Activated T-cell treated with anti-CD3 and anti-CD28 coated beads, Interleukin-2, amount 50 U/mL, for 72 hours (primary cell): ENCODE data around the gene IFT81. TPM values are rescaled to one million over a fixed set of nuclear protein-coding genes. Genes with fewer than 3 reads are reported as not detected.
"Not testable (repeated sequence)": the region's sequence is repeated elsewhere in the genome, so short reads cannot be mapped to it uniquely, and the experiment has no call there.

Source experiments
- ATAC-seq, 2 donors: fragments of 150-1000 bp; cut with Tn5 transposase; replicated peaks in 1 of 2; 2 replicates each; pipeline ENCODE4 v1.10.0; 2021; ENCODE audit warnings: moderate library complexity in 2 of 2, mild to moderate bottlenecking in 1 of 2
- DNase-seq, 2 donors: peaks; one replicate each; pipeline ENCODE4 v3.0.0; 2021 to 2022; ENCODE audit warnings: mixed read lengths in 1 of 2
- H3K27ac Mint-ChIP-seq: one replicate; pipeline ENCODE4 v1.8.0; 2022; ENCODE audit warnings: mild to moderate bottlenecking, moderate library complexity, mixed read lengths
- H3K27me3 Mint-ChIP-seq: one replicate; pipeline ENCODE4 v1.8.0; 2022; ENCODE audit warnings: low read depth, mixed read lengths
- H3K36me3 Mint-ChIP-seq, 2 donors: one replicate each; pipeline ENCODE4 v1.8.0; 2022; ENCODE audit warnings: mixed read lengths in 2 of 2, mild to moderate bottlenecking in 1 of 2; ENCODE audit not compliant: insufficient read depth in 2 of 2
- H3K4me1 Mint-ChIP-seq: one replicate; pipeline ENCODE4 v1.8.0; 2022; ENCODE audit warnings: low read depth, mixed read lengths
- H3K4me3 Mint-ChIP-seq, 2 donors: one replicate each; pipeline ENCODE4 v1.8.0; 2022; ENCODE audit warnings: mild to moderate bottlenecking in 2 of 2, mixed read lengths in 2 of 2, moderate library complexity in 2 of 2
- H3K9me3 Mint-ChIP-seq, 2 donors: one replicate each; pipeline ENCODE4 v1.8.0; 2022; ENCODE audit warnings: mixed read lengths in 2 of 2
- total RNA-seq, 2 donors: library from RNA; stranded (reverse); gene quantifications; one replicate each; pipeline ENCODE4 v1.2.3, GENCODE V29; 2022

IFT81 gene
- total RNA-seq, 2 donors from 2014 or later, result 1.3 to 1.4 TPM

DNA sequence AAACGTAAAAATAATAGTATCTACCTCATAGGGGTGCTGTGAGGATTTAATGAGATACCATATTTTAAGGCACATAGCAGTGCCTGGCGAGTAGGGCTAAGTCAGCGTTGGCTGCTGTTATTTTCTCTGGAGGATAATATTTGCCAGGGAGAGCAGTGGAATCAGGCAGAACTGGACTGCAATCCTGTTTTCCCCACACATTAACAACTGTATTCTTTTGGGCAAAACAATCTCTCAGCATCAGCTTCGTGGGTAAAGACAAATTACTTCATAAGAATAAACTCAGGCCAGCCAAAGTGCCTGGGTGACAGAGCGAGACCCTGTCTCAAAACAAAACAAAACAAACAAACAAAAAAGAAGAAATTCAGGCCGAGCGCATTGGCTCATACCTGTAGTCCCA, 127.2 kb downstream of the IFT81 start:
- no peak overlapping the region for H3K4me3 Mint-ChIP-seq
- no peaks in the 10 kb centered on the region for H3K9me3 Mint-ChIP-seq
- H3K36me3 Mint-ChIP-seq, result no peaks in the 10 kb centered on the region
- no peak overlapping the region for H3K27ac Mint-ChIP-seq
- H3K4me1 Mint-ChIP-seq, result no peaks in the 10 kb centered on the region
- no peak for DNase-seq
- H3K27me3 Mint-ChIP-seq, result no peaks in the 10 kb centered on the region
- ATAC-seq, result no peak

DNA sequence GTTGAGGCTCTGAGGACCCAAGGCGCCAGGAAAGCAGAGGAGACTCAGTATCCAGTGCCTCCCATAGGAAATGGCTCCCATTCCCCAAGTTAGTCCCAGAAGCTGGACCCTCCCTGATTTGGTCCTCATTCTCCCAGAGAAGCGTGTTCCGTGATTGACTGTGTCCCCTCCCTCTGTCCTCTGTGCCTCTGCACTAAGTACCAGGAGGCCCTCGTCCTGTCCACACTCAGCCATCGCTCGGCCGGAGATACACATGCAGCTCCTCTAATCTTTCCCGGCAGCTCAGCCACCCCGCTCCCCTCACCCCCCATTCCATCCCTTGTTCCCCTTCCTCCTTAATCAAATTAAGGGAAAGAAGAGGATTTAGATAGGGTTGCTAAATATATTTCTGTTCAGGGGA, 128.6 kb downstream of the IFT81 start:
- DNase-seq, result no peak
- no peaks in the 10 kb centered on the region for H3K36me3 Mint-ChIP-seq
- H3K9me3 Mint-ChIP-seq, result no peaks in the 10 kb centered on the region
- H3K27me3 Mint-ChIP-seq, result no peaks in the 10 kb centered on the region
- H3K27ac Mint-ChIP-seq, result no peak overlapping the region
- no peak overlapping the region for H3K4me3 Mint-ChIP-seq
- H3K4me1 Mint-ChIP-seq, result no peaks in the 10 kb centered on the region
- no peak for ATAC-seq

DNA sequence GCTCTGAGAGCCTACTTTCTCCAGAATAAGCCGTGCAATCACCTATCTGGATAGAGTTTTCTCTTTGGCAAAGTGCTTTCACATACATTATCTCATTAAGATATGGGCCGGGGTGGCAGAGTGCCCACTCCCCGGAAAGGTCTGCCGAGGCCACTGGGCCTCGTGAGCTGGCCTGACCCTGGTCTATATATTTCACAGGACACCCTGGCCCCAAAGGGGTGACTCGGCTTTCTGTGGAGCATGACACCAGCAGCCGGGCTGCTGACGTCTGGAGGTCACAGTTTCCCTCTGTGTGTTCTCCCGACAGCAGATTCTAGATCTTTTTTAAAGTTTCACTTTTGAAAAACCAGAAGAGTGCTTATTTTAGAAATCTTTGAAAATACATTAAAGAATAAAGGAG, 129.0 kb downstream of the IFT81 start:
- no peaks in the 10 kb centered on the region for H3K4me1 Mint-ChIP-seq
- no peak for DNase-seq
- no peak overlapping the region for H3K27ac Mint-ChIP-seq
- H3K9me3 Mint-ChIP-seq, result no peaks in the 10 kb centered on the region
- no peak for ATAC-seq
- H3K36me3 Mint-ChIP-seq, result no peaks in the 10 kb centered on the region
- no peaks in the 10 kb centered on the region for H3K27me3 Mint-ChIP-seq
- H3K4me3 Mint-ChIP-seq, result no peak overlapping the region

DNA sequence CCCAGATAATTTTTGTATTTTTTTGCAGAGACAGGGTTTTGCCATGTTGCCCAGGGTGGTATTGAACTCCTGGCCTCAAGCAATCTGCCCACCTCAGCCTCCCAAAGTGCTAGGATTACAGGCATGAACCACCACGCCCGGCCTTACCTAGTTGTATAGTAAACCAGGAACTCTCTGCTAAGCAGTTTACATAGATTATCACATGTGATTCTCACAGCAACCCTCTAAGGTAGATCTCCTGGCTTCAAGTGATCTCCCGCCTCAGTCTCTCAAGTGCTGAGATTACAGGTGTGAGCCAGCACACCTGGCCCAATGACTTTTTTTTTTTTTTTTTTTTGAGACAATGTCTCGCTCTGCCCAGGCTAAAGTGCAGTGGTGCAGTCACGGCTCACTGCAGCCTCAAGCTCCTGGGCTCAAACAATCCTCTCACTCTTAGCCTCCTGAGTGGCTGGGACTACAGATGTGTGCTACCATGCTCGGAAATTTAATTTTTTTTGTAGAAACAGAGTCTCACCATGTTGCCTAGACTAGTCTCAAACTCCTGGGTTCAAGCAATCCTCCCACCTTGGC, 130.9 kb downstream of the IFT81 start:
- Mint-ChIP-seq H3K27me3 (no peaks in the 10 kb centered on the region), H3K4me1 (no peaks in the 10 kb centered on the region), H3K9me3 (no peaks in the 10 kb centered on the region), H3K27ac (no peak overlapping the region), H3K36me3 (no peaks in the 10 kb centered on the region), H3K4me3 (no peak overlapping the region)
- DNase-seq (no peak), ATAC-seq (no peak)

DNA sequence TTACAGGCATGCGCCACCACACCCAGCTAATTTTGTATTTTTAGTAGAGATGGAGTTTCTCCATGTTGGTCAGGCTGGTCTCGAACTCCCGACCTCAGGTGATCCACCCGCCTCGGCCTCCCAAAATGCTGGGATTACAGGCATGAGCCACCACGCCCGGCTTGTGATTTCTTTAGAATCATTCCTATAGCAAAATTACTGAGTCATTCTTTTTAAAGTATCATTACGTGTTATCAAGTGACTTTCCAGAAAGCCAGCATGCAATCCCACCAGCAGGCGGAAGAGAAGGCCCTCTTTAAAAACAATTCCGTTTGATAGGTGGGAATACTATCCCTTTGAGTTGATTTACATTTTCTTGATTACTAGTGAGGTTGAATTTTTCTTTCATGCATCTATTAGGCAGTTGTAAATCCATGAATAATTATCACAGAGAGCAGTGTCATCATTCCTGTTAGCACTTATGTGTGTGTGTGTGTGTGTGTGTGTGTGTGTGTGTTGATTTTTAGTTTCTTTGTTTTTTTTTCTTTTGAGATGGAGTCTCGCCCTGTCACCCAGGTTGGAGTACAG, 131.8 kb downstream of the IFT81 start:
- not testable (repeated sequence) for H3K36me3 Mint-ChIP-seq, H3K4me3 Mint-ChIP-seq, H3K4me1 Mint-ChIP-seq, H3K27me3 Mint-ChIP-seq, DNase-seq, H3K27ac Mint-ChIP-seq, H3K9me3 Mint-ChIP-seq, ATAC-seq

DNA sequence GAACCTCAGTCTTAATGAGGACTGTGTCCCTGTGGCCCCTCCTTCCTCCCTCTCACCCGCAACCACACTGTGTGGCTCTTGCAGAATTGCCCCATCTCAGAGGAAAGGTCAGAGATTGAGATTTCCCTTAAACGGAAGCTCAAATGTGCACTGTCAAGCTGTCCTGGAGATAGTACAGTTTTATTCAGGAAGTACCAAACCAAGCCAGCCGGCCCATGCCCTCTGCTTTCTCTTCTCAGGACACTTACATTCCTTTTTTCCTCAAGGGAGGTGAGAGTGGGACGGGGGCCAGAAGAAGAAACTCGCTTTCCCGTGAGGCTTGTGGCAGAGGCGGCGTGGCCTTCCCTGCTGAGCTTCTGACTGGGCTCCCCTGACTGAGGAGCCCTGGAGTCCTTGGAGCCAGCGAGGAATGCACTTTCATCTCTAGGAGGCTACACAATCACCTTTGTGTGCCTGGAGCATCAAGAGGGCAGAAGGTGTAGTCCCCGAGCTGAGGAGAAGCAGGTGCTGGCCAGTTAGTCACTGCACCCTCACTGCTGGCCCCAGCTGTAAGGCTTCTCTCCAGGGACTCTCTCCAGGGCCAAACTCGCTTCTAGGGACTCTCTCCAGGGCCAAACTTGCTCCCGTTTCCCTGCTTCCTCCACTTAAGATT, 132.7 kb downstream of the IFT81 start:
- Mint-ChIP-seq H3K27ac (no peak overlapping the region), H3K4me3 (no peak overlapping the region), H3K27me3 (no peaks in the 10 kb centered on the region), H3K36me3 (no peaks in the 10 kb centered on the region), H3K9me3 (no peaks in the 10 kb centered on the region), H3K4me1 (no peaks in the 10 kb centered on the region)
- ATAC-seq (no peak), DNase-seq (no peak)

DNA sequence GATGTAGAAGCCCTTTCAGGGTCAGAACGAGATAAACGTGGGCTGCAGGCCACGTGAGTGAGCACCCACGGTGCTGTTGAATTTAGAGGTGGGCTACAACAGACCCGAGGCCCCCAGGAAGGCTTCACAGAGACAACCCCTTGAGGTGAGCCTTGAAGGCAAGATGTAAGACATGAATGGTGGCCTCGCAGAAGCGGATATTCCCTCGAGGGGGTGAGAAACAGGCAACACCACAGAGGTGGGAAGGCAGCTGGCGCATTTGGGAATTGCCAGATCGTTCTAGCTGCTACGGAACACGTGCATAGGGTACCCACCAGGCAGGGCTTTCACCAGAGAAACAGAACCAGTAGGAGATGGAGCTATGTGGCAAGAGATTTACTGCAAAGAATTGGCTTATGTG, 134.3 kb downstream of the IFT81 start:
- no peaks in the 10 kb centered on the region for H3K27me3 Mint-ChIP-seq
- no peak for DNase-seq
- H3K4me3 Mint-ChIP-seq, result no peak overlapping the region
- no peaks in the 10 kb centered on the region for H3K36me3 Mint-ChIP-seq
- ATAC-seq, result no peak
- no peak overlapping the region for H3K27ac Mint-ChIP-seq
- H3K9me3 Mint-ChIP-seq, result no peaks in the 10 kb centered on the region
- no peaks in the 10 kb centered on the region for H3K4me1 Mint-ChIP-seq

DNA sequence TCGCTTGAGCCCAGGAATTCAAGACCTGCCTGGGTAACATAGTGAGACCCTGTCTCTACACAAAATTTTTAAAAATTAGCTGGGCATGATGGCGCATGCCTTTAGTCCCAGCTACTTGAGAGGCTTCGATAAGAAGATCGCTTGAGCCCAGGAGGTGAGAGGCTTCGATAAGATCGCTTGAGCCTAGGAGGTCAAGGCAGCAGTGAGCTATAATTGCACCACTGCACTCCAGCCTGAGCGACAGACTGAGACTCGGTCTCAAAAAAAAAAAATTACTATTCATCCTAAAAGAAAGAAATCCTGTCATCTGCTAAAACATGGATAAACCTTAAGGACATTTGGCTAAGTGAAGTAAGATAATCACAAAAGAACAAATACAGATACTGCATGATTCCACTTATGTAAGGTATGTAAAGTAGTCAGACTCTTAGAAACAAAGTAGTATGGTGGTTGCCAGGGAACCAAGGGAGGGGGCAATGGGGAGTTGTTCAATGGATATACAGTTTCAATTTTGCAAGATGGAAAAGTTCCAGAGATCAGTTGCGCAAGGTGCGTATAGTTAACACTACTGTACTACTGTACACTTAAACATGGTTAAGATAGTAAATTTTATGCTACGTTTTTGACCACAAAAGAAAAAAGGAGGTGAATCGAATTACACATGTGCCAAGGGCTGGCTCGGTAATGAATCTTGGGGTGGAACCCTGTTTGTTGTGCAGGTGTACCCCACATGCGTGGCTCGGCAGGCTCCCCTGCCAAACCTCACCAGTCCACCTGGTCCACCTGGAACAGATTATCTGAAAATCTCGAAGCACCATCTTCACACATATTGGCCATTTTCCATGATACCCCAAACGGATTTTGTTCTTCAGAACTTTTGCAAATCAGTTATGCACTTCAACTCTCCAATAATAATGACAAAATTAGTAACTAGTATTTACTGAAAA, 138.6 kb downstream of the IFT81 start:
- H3K27ac Mint-ChIP-seq, result no peak overlapping the region
- no peaks in the 10 kb centered on the region for H3K9me3 Mint-ChIP-seq
- H3K4me1 Mint-ChIP-seq, result no peaks in the 10 kb centered on the region
- no peaks in the 10 kb centered on the region for H3K36me3 Mint-ChIP-seq
- no peak overlapping the region for H3K4me3 Mint-ChIP-seq
- ATAC-seq, result no peak
- DNase-seq, result no peak
- no peaks in the 10 kb centered on the region for H3K27me3 Mint-ChIP-seq

DNA sequence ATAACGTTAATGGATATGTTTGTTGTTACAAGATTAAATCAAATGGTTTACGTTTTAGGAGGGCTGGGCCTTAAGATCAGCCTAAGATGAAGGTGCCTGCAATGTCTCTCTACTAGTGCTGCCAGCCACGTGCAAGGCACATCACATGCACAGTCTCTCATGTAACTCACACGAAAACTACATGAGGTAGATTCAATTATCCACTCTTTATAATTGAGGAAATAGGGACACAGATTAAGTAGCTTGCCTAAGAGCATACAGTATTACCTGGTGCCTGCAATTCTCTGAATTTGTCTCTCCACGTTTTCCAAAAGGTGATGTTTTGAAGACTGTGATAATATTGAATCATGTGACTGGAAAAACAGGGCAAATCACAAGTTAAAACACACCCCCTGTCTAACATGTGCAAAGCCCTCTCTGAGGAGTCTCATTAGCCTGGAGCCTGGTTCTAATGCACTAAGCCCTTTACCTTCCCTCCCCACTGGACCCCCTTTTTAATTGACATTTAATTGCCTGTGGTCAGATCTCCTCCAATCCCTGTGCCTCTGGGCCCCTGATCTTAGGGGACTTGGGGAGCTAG, 142.3 kb downstream of the IFT81 start:
- H3K27me3 Mint-ChIP-seq, result peaks cover 8% of the 10 kb centered on the region
- H3K36me3 Mint-ChIP-seq, result no peaks in the 10 kb centered on the region
- H3K4me1 Mint-ChIP-seq, result no peaks in the 10 kb centered on the region
- ATAC-seq (no peak), DNase-seq (no peak)
- H3K27ac Mint-ChIP-seq, result no peak overlapping the region
- H3K9me3 Mint-ChIP-seq, result no peaks in the 10 kb centered on the region
- H3K4me3 Mint-ChIP-seq, result no peak overlapping the region

DNA sequence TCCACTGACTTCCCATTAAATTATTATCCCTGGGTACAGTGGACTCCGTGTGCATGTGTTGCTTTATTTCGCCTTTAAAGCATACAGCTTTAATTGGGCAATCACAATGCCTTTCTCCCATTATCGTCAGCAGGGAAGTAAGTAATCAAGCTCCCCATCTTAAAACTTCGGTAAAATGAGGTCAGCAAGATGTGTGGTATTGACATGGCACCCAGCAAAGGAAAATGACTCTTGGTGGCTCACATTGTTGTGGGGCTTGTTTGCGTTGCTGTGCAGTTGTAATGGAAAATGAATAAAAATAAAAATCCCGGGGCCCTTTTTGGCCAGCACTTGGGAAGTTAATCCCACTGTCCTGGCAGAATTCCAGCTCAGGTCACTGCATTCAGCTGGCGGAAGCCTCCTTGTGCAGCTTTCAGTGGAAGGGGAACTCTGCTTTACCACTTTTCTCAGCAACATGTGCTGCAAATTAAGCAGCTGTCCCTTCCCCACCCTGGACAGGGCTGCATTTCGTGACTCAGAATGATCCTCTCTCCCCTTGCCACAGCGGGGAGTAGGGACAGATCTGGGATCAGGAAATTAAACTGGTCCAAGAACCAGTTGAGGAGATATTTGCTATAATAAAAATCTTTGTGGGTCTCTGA, 142.9 kb downstream of the IFT81 start:
- Mint-ChIP-seq H3K36me3 (no peaks in the 10 kb centered on the region), H3K9me3 (no peaks in the 10 kb centered on the region), H3K4me1 (no peaks in the 10 kb centered on the region), H3K27ac (no peak overlapping the region), H3K4me3 (no peak overlapping the region), H3K27me3 (peaks cover 8% of the 10 kb centered on the region)
- DNase-seq (no peak), ATAC-seq (no peak)
